Activated CD4-positive, alpha-beta T cell treated with anti-CD3 and anti-CD28 coated beads, Interleukin-2, amount 50 U/mL, for 16 hours (primary cell): ENCODE data around the gene EBP.
"Not testable (repeated sequence)": the region's sequence is repeated elsewhere in the genome, so short reads cannot be mapped to it uniquely, and the experiment has no call there.

Experiments used
- DNase-seq: peaks from one replicate; pipeline ENCODE4 v3.0.0-alpha.2; 2020

EBP gene

GRCh38 chrX:48496660-48497059, 24.9 kb upstream of the EBP start:
- no peak for DNase-seq

GRCh38 chrX:48497871-48498270, 23.7 kb upstream of the EBP start:
- no peak for DNase-seq

- DNase-seq = no peak
Observed at GRCh38 chrX:48498374-48498809, 23.2 kb upstream of the EBP start.

- DNase-seq = no peak
Observed at GRCh38 chrX:48504261-48504660, 17.3 kb upstream of the EBP start.

- DNase-seq = no peak
Observed at GRCh38 chrX:48505481-48505880, 16.1 kb upstream of the EBP start.

GRCh38 chrX:48507246-48507645, 14.4 kb upstream of the EBP start:
- no peak for DNase-seq

GRCh38 chrX:48508400-48509244, 13.0 kb upstream of the EBP start, which contains the start of gene PORCN:
TSS of gene PORCN (plus strand) at chrX:48508992. CDS start at chrX:48509821, 829 bp downstream.
- peak; percentile 80 for DNase-seq

GRCh38 chrX:48509245-48509590, 12.4 kb upstream of the EBP start:
- DNase-seq = no peak

GRCh38 chrX:48509619-48510018, 12.0 kb upstream of the EBP start:
- no peak for DNase-seq

- no peak for DNase-seq
Observed at GRCh38 chrX:48511560-48511959, 10.0 kb upstream of the EBP start.

- no peak for DNase-seq
Observed at GRCh38 chrX:48512371-48512935, 9.2 kb upstream of the EBP start.

- DNase-seq = no peak
Observed at GRCh38 chrX:48513670-48514069, 7.9 kb upstream of the EBP start.

- no peak for DNase-seq
Observed at GRCh38 chrX:48514126-48514806, 7.3 kb upstream of the EBP start.

GRCh38 chrX:48514868-48515460, 6.6 kb upstream of the EBP start:
- no peak for DNase-seq

- no peak for DNase-seq
Observed at GRCh38 chrX:48515842-48516241, 5.8 kb upstream of the EBP start.

- DNase-seq = no peak
Observed at GRCh38 chrX:48516285-48516684, 5.3 kb upstream of the EBP start.

- no peak for DNase-seq
Observed at GRCh38 chrX:48516987-48517386, 4.6 kb upstream of the EBP start.

- not testable (repeated sequence) for DNase-seq
Observed at GRCh38 chrX:48519481-48519880, 2.1 kb upstream of the EBP start.

- peak; percentile 31 for DNase-seq
Observed at GRCh38 chrX:48520455-48520854, 1.2 kb upstream of the EBP start.

GRCh38 chrX:48520976-48521352, 644 bp upstream of the EBP start:
- DNase-seq = peak; percentile 50

GRCh38 chrX:48522291-48522690, 683 bp downstream of the EBP start:
- DNase-seq = no peak

GRCh38 chrX:48523682-48524081, 2.1 kb downstream of the EBP start:
- DNase-seq = no peak

- not testable (repeated sequence) for DNase-seq
Observed at GRCh38 chrX:48525853-48526252, 4.2 kb downstream of the EBP start.

GRCh38 chrX:48530736-48531135, 9.1 kb downstream of the EBP start:
- DNase-seq = no peak
